OCI-LY7 (cell line): Measurements from ENCODE around the gene MEMO1.

Experiments used
- EZH2phosphoT487 ChIP-seq: fragments of 200-600 bp; sonication (generic); IDR thresholded peaks from 2 replicates; pipeline ENCODE4 v1.6.1; 2018; ENCODE audit warnings: low read depth, borderline replicate concordance, mild to moderate bottlenecking, mixed run types, antibody characterized with exemption, low read length, moderate library complexity, mixed read lengths
- TF ChIP-seq, protein P1 (sequence below): fragments of 200-600 bp; sonication (generic); conservative IDR thresholded peaks from 2 replicates; pipeline ENCODE4 v1.5.1; 2014; ENCODE audit warnings: mild to moderate bottlenecking, antibody characterized with exemption, low read length, moderate library complexity, mixed read lengths

DNA sequence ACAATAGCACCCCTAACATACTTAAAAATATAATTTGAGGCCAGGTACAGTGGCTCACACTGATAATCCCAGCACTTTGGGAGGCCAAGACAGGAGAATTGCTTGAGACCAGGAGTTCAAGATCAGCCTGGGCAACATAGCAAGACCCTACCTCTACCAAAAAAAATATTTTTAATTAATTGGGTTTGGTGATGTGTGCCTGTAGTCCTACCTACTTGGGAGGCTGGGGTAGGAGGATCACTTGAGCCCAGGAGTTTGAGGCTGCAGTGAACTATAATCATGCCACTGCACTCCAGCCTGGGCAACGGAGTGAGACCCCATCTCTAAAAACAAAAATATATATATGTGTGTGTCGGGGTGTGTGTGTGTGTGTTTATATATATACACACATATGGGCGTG, 91.3 kb downstream of the MEMO1 start:
- TF ChIP-seq, protein P1, sequence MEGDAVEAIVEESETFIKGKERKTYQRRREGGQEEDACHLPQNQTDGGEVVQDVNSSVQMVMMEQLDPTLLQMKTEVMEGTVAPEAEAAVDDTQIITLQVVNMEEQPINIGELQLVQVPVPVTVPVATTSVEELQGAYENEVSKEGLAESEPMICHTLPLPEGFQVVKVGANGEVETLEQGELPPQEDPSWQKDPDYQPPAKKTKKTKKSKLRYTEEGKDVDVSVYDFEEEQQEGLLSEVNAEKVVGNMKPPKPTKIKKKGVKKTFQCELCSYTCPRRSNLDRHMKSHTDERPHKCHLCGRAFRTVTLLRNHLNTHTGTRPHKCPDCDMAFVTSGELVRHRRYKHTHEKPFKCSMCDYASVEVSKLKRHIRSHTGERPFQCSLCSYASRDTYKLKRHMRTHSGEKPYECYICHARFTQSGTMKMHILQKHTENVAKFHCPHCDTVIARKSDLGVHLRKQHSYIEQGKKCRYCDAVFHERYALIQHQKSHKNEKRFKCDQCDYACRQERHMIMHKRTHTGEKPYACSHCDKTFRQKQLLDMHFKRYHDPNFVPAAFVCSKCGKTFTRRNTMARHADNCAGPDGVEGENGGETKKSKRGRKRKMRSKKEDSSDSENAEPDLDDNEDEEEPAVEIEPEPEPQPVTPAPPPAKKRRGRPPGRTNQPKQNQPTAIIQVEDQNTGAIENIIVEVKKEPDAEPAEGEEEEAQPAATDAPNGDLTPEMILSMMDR: no peak
- TF ChIP-seq EZH2phosphoT487: no peak
